GM12878 (cell line): Measurements from ENCODE around the gene CYB5R2. TPM values are rescaled to one million over a fixed set of nuclear protein-coding genes. Genes with fewer than 3 reads are reported as not detected.

Experiments
- ATAC-seq: fragments of 200-7000 bp; cut with Tn5 transposase; 3 replicates; pipeline ENCODE4 v1.9.1; 2020; ENCODE audit warnings: mild to moderate bottlenecking, moderate library complexity
- BruUV-seq: library from RNA; stranded (reverse); fragments of 400-500 nt; replicated peaks from 2 replicates; lab custom pipeline; 2021; lab: Mats Ljungman, UMichigan
- CTCF ChIA-PET: fragments of 300-600 bp; sonication (Branson Sonifier 250); formaldehyde crosslinking; extraction: SDS; loops from one replicate; lab custom pipeline; 2021; ENCODE audit warnings: inconsistent platforms; lab: Yijun Ruan, JAX
- POLR2A ChIA-PET: fragments of 350-600 bp; formaldehyde crosslinking; extraction: SDS; loops from one replicate; lab custom pipeline; 2021; ENCODE audit warnings: inconsistent platforms; lab: Charles Lee
- RAD21 ChIA-PET: fragments of 300-600 bp; sonication (Branson Sonifier 250); formaldehyde crosslinking; loops from one replicate; lab custom pipeline; 2023; ENCODE audit warnings: antibody characterized with exemption; ENCODE audit not compliant: unreplicated experiment; lab: Charles Lee
- SMC1A ChIA-PET: fragments of 300-600 bp; sonication (Branson Sonifier 250); formaldehyde crosslinking; loops from one replicate; lab custom pipeline; 2023; ENCODE audit not compliant: unreplicated experiment, uncharacterized antibody; lab: Charles Lee
- DNase-seq: peaks from one replicate; pipeline ENCODE4 v3.0.0-alpha.2; 2011; ENCODE audit warnings: low read depth, low spot score
- FAIRE-seq: peaks from 3 replicates; lab custom pipeline; 2011; peaks lifted over from hg19 to GRCh38; lab: Jason Lieb, UNC
- H2AFZ ChIP-seq: 2 replicates; pipeline ENCODE4 v1.6.0; 2011; ENCODE audit warnings: low read depth, low read length, control low read depth; ENCODE audit not compliant: control insufficient read depth
- H3K27ac ChIP-seq: 2 replicates; pipeline ENCODE4 v1.5.1; 2011; ENCODE audit warnings: control low read depth; ENCODE audit not compliant: control insufficient read depth, insufficient read depth
- H3K27me3 ChIP-seq, 2 experiments: replicated peaks in 1 of 2; 2 replicates each; pipeline versions ENCODE4 v1.6.0 to v1.6.1; 2011; ENCODE audit warnings: low read length in 1 of 2; ENCODE audit not compliant: control insufficient read depth in 2 of 2, insufficient read depth in 2 of 2
- H3K36me3 ChIP-seq, 2 experiments: 2 replicates each; pipeline ENCODE4 v1.5.1; 2011; ENCODE audit warnings: low read length in 1 of 2; ENCODE audit not compliant: control insufficient read depth in 2 of 2, insufficient read depth in 2 of 2
- H3K4me1 ChIP-seq: 2 replicates; pipeline ENCODE4 v1.6.1; 2011; ENCODE audit warnings: mild to moderate bottlenecking, low read length, moderate library complexity, mixed read lengths; ENCODE audit not compliant: control insufficient read depth, insufficient read depth
- H3K4me2 ChIP-seq: 2 replicates; pipeline ENCODE4 v1.6.0; 2011; ENCODE audit warnings: control low read depth; ENCODE audit not compliant: control insufficient read depth, insufficient read depth
- H3K4me3 ChIP-seq: fragments of 200-600 bp; sonication (generic); 2 replicates; pipeline ENCODE4 v1.5.1; 2016
- H3K79me2 ChIP-seq: 2 replicates; pipeline ENCODE4 v1.6.0; 2011; ENCODE audit warnings: low read length; ENCODE audit not compliant: control insufficient read depth, insufficient read depth
- H3K9ac ChIP-seq: 2 replicates; pipeline ENCODE4 v1.8.0; 2011; ENCODE audit warnings: low read length, control low read depth, mixed read lengths; ENCODE audit not compliant: control insufficient read depth, insufficient read depth
- H3K9me3 ChIP-seq: replicated peaks from 3 replicates; pipeline ENCODE4 v1.5.1; 2011; ENCODE audit warnings: mild to moderate bottlenecking, low read length; ENCODE audit not compliant: control insufficient read depth, insufficient read depth
- H4K20me1 ChIP-seq: 2 replicates; pipeline ENCODE4 v1.6.0; 2011; ENCODE audit not compliant: control insufficient read depth, insufficient read depth
- EP300 ChIP-seq, 2 experiments: fragments of 150-350 bp in 1 of 2; IDR thresholded peaks; 2 replicates each; pipeline ENCODE4 v1.6.1; 2011 to 2012; ENCODE audit warnings: low read depth in 2 of 2, low read length in 2 of 2, borderline replicate concordance in 1 of 2, improper control_type of control experiment in 1 of 2, inconsistent platforms in 1 of 2; ENCODE audit not compliant: control insufficient read depth in 1 of 2
- GATAD2B ChIP-seq: fragments of 450-650 bp; conservative IDR thresholded peaks from 2 replicates; pipeline ENCODE4 v1.6.1; 2017; ENCODE audit warnings: low read depth, mild to moderate bottlenecking, moderate library complexity
- NRF1 ChIP-seq: conservative IDR thresholded peaks from 2 replicates; pipeline ENCODE4 v1.6.1; 2011; ENCODE audit warnings: mild to moderate bottlenecking, low read depth, low read length, improper control_type of control experiment
- ZBTB40 ChIP-seq: fragments of 450-650 bp; IDR thresholded peaks from 2 replicates; pipeline ENCODE4 v1.6.1; 2016; ENCODE audit warnings: mild to moderate bottlenecking, moderate library complexity, borderline replicate concordance
- ZSCAN29 ChIP-seq: fragments of 450-650 bp; IDR thresholded peaks from 2 replicates; pipeline ENCODE4 v1.6.1; 2017; ENCODE audit warnings: mild to moderate bottlenecking, moderate library complexity
- WGBS: methylation state at CpG from one replicate; pipeline ENCODE4 v1.1.6; 2016; ENCODE audit warnings: low lambda C conversion rate; ENCODE audit not compliant: insufficient replicate concordance, insufficient coverage; ENCODE audit errors: missing lambda C conversion rate; 5-methylcytosine and 5-hydroxymethylcytosine counted together
- in situ Hi-C: fragments of 300-500 bp; cut with MboI; formaldehyde crosslinking; loops from 9 replicates; pipeline ENCODE4 v1.14.3; 2018; ENCODE audit warnings: mixed read lengths
- intact Hi-C: fragments of 100-400 bp; cut with micrococcal nuclease; formaldehyde crosslinking; loops from one replicate; pipeline ENCODE4 v1.14.2; 2022; ENCODE audit not compliant: unreplicated experiment
- polyA plus RNA-seq, 11 experiments: library from polyadenylated mRNA; depleted of rRNA in 4 of 11; unstranded in 6 of 11; stranded (reverse) in 5 of 11; fragments of >200 nt; fragmentation: Nextera tagmentation in 4 of 11; fragmentation: Illumina TruSeq in 1 of 11; extraction: Ambion mirVana in 4 of 11; extraction: Trizol in 1 of 11; gene quantifications; 1 replicate in 1 of 11; 2 replicates in 10 of 11; pipeline versions ENCODE4 v1.2.1 to v1.2.3, GENCODE V29; 2011 to 2016; ENCODE audit warnings: inconsistent platforms in 2 of 11, missing spikeins in 2 of 11, low read depth in 1 of 11
- total RNA-seq, 4 experiments: library from RNA; depleted of rRNA in 3 of 4; stranded (reverse); fragments of >200 nt in 3 of 4; fragmentation: Illumina TruSeq in 1 of 4; extraction: Trizol in 1 of 4; gene quantifications; 2 replicates each; pipeline versions ENCODE4 v1.2.1 to v1.2.3, GENCODE V29; 2013 to 2021
- TF ChIP-seq, protein P1 (sequence below): fragments of 450-650 bp; IDR thresholded peaks from 2 replicates; pipeline ENCODE4 v1.6.1; 2018; ENCODE audit warnings: borderline replicate concordance, mild to moderate bottlenecking; ENCODE audit not compliant: partially characterized antibody
- TF ChIP-seq, protein P2 (sequence below): IDR thresholded peaks from 2 replicates; pipeline ENCODE4 v1.6.1; 2012; ENCODE audit warnings: mild to moderate bottlenecking, low read depth, low read length

CYB5R2 gene
- total and polyA plus RNA-seq, 10 of the 15 experiments (the other 5 are each of a cell fraction or from before 2014, with no cell fraction given): 21.0 to 111 (median 70.4) TPM

- TF ChIP-seq, protein P1, sequence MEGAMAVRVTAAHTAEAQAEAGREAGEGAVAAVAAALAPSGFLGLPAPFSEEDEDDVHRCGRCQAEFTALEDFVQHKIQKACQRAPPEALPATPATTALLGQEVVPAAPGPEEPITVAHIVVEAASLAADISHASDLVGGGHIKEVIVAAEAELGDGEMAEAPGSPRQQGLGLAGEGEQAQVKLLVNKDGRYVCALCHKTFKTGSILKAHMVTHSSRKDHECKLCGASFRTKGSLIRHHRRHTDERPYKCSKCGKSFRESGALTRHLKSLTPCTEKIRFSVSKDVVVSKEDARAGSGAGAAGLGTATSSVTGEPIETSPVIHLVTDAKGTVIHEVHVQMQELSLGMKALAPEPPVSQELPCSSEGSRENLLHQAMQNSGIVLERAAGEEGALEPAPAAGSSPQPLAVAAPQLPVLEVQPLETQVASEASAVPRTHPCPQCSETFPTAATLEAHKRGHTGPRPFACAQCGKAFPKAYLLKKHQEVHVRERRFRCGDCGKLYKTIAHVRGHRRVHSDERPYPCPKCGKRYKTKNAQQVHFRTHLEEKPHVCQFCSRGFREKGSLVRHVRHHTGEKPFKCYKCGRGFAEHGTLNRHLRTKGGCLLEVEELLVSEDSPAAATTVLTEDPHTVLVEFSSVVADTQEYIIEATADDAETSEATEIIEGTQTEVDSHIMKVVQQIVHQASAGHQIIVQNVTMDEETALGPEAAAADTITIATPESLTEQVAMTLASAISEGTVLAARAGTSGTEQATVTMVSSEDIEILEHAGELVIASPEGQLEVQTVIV: no peak
- TF ChIP-seq NRF1 (no peak), ZBTB40 (no peak)
Measured at GRCh38 chr11:7690648-7691047, 17.3 kb upstream of the CYB5R2 start (continued).

DNA sequence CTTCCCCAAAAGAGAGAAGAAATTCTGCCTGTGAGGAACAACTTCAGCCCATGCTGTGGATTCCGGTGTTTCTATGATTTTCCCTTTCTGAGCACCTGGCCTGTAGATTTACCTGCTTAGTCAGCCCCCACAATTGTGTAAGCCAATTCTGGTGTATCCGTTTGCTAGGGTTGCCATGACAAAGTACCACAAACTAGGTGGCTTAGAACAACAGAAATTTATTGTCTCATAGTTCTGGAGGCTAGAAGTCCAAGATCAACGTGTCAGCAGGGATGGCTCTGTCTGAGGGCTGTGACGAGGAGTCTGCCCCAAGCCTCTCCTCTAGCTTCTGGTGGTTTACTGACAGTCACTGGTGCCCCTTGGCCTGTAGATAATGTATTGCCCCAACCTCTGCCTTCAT, 15.9 kb upstream of the CYB5R2 start:
- WGBS: 31% methylated on average over 4 of the region's 4 CpGs
- BruUV-seq: no TSS peak
- DNase-seq: no peak
- TF ChIP-seq EP300 (IDR thresholded peaks at IDR 0.05; ENCODE audit: borderline replicate concordance in 1 of 2, control insufficient read depth in 1 of 2, low read depth in 2 of 2, low read length in 2 of 2) (no peak), GATAD2B (no peak), ZSCAN29 (no peak)
- TF ChIP-seq, protein P2, sequence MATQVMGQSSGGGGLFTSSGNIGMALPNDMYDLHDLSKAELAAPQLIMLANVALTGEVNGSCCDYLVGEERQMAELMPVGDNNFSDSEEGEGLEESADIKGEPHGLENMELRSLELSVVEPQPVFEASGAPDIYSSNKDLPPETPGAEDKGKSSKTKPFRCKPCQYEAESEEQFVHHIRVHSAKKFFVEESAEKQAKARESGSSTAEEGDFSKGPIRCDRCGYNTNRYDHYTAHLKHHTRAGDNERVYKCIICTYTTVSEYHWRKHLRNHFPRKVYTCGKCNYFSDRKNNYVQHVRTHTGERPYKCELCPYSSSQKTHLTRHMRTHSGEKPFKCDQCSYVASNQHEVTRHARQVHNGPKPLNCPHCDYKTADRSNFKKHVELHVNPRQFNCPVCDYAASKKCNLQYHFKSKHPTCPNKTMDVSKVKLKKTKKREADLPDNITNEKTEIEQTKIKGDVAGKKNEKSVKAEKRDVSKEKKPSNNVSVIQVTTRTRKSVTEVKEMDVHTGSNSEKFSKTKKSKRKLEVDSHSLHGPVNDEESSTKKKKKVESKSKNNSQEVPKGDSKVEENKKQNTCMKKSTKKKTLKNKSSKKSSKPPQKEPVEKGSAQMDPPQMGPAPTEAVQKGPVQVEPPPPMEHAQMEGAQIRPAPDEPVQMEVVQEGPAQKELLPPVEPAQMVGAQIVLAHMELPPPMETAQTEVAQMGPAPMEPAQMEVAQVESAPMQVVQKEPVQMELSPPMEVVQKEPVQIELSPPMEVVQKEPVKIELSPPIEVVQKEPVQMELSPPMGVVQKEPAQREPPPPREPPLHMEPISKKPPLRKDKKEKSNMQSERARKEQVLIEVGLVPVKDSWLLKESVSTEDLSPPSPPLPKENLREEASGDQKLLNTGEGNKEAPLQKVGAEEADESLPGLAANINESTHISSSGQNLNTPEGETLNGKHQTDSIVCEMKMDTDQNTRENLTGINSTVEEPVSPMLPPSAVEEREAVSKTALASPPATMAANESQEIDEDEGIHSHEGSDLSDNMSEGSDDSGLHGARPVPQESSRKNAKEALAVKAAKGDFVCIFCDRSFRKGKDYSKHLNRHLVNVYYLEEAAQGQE: no peak

More for the DNA sequence above, 15.9 kb upstream of the CYB5R2 start:
- Histone ChIP-seq H3K27ac (no peak overlapping the region), H3K79me2 (no peaks in the 10 kb centered on the region), H4K20me1 (no peaks in the 10 kb centered on the region), H3K4me1 (no peaks in the 10 kb centered on the region), H3K27me3 (peaks cover 0 to 5% of the 10 kb centered on the region in 2 experiments; a peak in 2 of 4 replicates), H3K9ac (no peak overlapping the region), H3K9me3 (no peaks in the 10 kb centered on the region), H3K4me2 (no peak overlapping the region), H3K36me3 (no peaks in the 10 kb centered on the region), H3K4me3 (no peak overlapping the region), H2AFZ (no peak overlapping the region)
- SMC1A ChIA-PET: interaction anchor here (0.8 to 1.6 kb wide), 6 partner anchors 24 to 596 kb away, joined by 3 to 4 read pairs (median 3); no protein-coding TSS in a partner anchor
- ATAC-seq (no peak), FAIRE-seq (no peak)
- RAD21 ChIA-PET: interaction anchor here (1.2 kb wide), 1 partner anchor 591 kb away, joined by 4 read pairs; no protein-coding TSS in a partner anchor
- CTCF ChIA-PET: interaction anchor here (0.7 to 5.4 kb wide), 14 partner anchors 8 to 592 kb away, joined by 3 to 30 read pairs (median 5); partner anchors contain the start of genes CYB5R2 and PPFIBP2
- intact Hi-C loops (loop anchor here (5.0 kb wide), 2 partner anchors 177 to 877 kb away; partner anchors contain the start of gene PPFIBP2), in situ Hi-C loops (no loop called here)
- POLR2A ChIA-PET: no interaction called here
